Neural crest cell (in vitro differentiated cells): ENCODE measurements around the gene ITGA3. TPM values are rescaled to one million over a fixed set of nuclear protein-coding genes. Genes with fewer than 3 reads are reported as not detected.

ENCODE experiments used
- DNase-seq: peaks from one replicate; pipeline ENCODE4 v3.0.0; 2021; ENCODE audit warnings: low read depth, mixed read lengths, low spot score
- H3K27ac Mint-ChIP-seq: one replicate; pipeline ENCODE4 v1.8.0; 2021; ENCODE audit warnings: mild to moderate bottlenecking, mixed read lengths; ENCODE audit not compliant: unreplicated experiment
- H3K27me3 Mint-ChIP-seq: 2 replicates; pipeline ENCODE4 v1.8.0; 2021; ENCODE audit warnings: low read depth, mild to moderate bottlenecking, mixed read lengths
- H3K36me3 Mint-ChIP-seq: 2 replicates; pipeline ENCODE4 v1.8.0; 2021; ENCODE audit warnings: low read depth, mild to moderate bottlenecking, mixed read lengths
- H3K4me1 Mint-ChIP-seq: 2 replicates; pipeline ENCODE4 v1.8.0; 2021; ENCODE audit warnings: mixed read lengths
- H3K4me3 Mint-ChIP-seq: one replicate; pipeline ENCODE4 v1.8.0; 2021; ENCODE audit warnings: mild to moderate bottlenecking, mixed read lengths
- H3K9me3 Mint-ChIP-seq: 2 replicates; pipeline ENCODE4 v1.8.0; 2021; ENCODE audit warnings: mixed read lengths
- CTCF ChIP-seq: fragments of 200-600 bp; sonication (generic); conservative IDR thresholded peaks from 2 replicates; pipeline ENCODE4 v1.5.0; 2021; ENCODE audit warnings: antibody characterized with exemption, mild to moderate bottlenecking
- total RNA-seq: library from RNA; stranded (reverse); gene quantifications from 2 replicates; pipeline ENCODE4 v1.2.1, GENCODE V29; 2021

ITGA3 gene
- total RNA-seq, 1 donor from 2014 or later: 4.8 TPM

GRCh38 chr17:50113624-50114320 is 57.9 kb downstream of the ITGA3 start:
- TF ChIP-seq CTCF: no peak
- H3K9me3 Mint-ChIP-seq: no peaks in the 10 kb centered on the region
- no peak for DNase-seq
- H3K27me3 Mint-ChIP-seq: peaks cover 12% of the 10 kb centered on the region
- H3K27ac Mint-ChIP-seq: no peak overlapping the region
- H3K4me3 Mint-ChIP-seq: no peak overlapping the region
- H3K36me3 Mint-ChIP-seq: no peaks in the 10 kb centered on the region
- H3K4me1 Mint-ChIP-seq: peaks cover 33% of the 10 kb centered on the region

- Mint-ChIP-seq H3K4me3 (no peak overlapping the region), H3K9me3 (no peaks in the 10 kb centered on the region)
Measured at GRCh38 chr17:50114401-50114800, 58.5 kb downstream of the ITGA3 start.

GRCh38 chr17:50114849-50115357 is 59.0 kb downstream of the ITGA3 start:
- no peaks in the 10 kb centered on the region for H3K9me3 Mint-ChIP-seq
- peak; percentile 36 for DNase-seq
- TF ChIP-seq CTCF: peak; percentile 63
- H3K4me1 Mint-ChIP-seq: peaks cover 35% of the 10 kb centered on the region
- peak overlapping the region; percentile 61 for H3K4me3 Mint-ChIP-seq
- H3K27me3 Mint-ChIP-seq: peaks cover 12% of the 10 kb centered on the region
- peak overlapping the region; percentile 4 for H3K27ac Mint-ChIP-seq
- H3K36me3 Mint-ChIP-seq: no peaks in the 10 kb centered on the region

More at GRCh38 chr17:50114401-50114800, 58.5 kb downstream of the ITGA3 start:
- TF ChIP-seq CTCF: no peak
- Mint-ChIP-seq H3K27me3 (peaks cover 12% of the 10 kb centered on the region), H3K4me1 (peaks cover 33% of the 10 kb centered on the region), H3K36me3 (no peaks in the 10 kb centered on the region), H3K27ac (no peak overlapping the region)
- no peak for DNase-seq

GRCh38 chr17:50115756-50116155 is 59.8 kb downstream of the ITGA3 start:
- DNase-seq: no peak
- peaks cover 12% of the 10 kb centered on the region for H3K27me3 Mint-ChIP-seq

More at GRCh38 chr17:50115756-50116155, 59.8 kb downstream of the ITGA3 start:
- Mint-ChIP-seq H3K27ac (no peak overlapping the region), H3K36me3 (no peaks in the 10 kb centered on the region), H3K4me1 (peaks cover 42% of the 10 kb centered on the region), H3K4me3 (no peak overlapping the region), H3K9me3 (no peaks in the 10 kb centered on the region)
- no peak for TF ChIP-seq CTCF
